ENCODE data around the gene OTX2. TPM values are rescaled to one million over a fixed set of nuclear protein-coding genes. Genes with fewer than 3 reads are reported as not detected.

The OTX2 gene
- total RNA-seq, 2 experiments from 2014 or later = not detected

GRCh38 chr14:56789955-56790354 is 20.3 kb downstream of the OTX2 start:
- Histone ChIP-seq H3K4me2 (ENCODE audit: low read length) (no peak overlapping the region), H3K4me3 (ENCODE audit: low read depth, low read length, poor library complexity, severe bottlenecking) (no peak overlapping the region), H3K27ac (ENCODE audit: low read depth, low read length, poor library complexity, severe bottlenecking) (no peak overlapping the region), H3K9me2 (ENCODE audit: insufficient read depth, low read length) (no peaks in the 10 kb centered on the region), H3K9me3 (ENCODE audit: low read length) (no peaks in the 10 kb centered on the region), H3K79me2 (ENCODE audit: insufficient read depth, low read depth, low read length) (no peaks in the 10 kb centered on the region), H4K20me1 (ENCODE audit: insufficient read depth, low read length) (no peaks in the 10 kb centered on the region), H2AFZ (ENCODE audit: low read length) (no peak overlapping the region), H3K36me3 (ENCODE audit: insufficient read depth, low read length) (no peaks in the 10 kb centered on the region), H3K4me1 (ENCODE audit: insufficient read depth, low read length, poor library complexity, severe bottlenecking) (no peaks in the 10 kb centered on the region)
- DNase-seq (ENCODE audit: low spot score) = no peak
- no TSS peak for BruUV-seq (replicated peaks)
- TF ChIP-seq EZH2phosphoT487 (IDR thresholded peaks at IDR 0.05; ENCODE audit: borderline replicate concordance, low read depth, low read length) = no peak
- TF ChIP-seq, protein P1, sequence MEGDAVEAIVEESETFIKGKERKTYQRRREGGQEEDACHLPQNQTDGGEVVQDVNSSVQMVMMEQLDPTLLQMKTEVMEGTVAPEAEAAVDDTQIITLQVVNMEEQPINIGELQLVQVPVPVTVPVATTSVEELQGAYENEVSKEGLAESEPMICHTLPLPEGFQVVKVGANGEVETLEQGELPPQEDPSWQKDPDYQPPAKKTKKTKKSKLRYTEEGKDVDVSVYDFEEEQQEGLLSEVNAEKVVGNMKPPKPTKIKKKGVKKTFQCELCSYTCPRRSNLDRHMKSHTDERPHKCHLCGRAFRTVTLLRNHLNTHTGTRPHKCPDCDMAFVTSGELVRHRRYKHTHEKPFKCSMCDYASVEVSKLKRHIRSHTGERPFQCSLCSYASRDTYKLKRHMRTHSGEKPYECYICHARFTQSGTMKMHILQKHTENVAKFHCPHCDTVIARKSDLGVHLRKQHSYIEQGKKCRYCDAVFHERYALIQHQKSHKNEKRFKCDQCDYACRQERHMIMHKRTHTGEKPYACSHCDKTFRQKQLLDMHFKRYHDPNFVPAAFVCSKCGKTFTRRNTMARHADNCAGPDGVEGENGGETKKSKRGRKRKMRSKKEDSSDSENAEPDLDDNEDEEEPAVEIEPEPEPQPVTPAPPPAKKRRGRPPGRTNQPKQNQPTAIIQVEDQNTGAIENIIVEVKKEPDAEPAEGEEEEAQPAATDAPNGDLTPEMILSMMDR (conservative IDR thresholded peaks at IDR 0.05; ENCODE audit: low read length) = no peak
- intact Hi-C loops (cut with micrococcal nuclease; ENCODE audit: unreplicated experiment) = no loop called here
- ChIA-PET CTCF (ENCODE audit: unreplicated experiment) (no interaction called here), POLR2A (no interaction called here)

DNA sequence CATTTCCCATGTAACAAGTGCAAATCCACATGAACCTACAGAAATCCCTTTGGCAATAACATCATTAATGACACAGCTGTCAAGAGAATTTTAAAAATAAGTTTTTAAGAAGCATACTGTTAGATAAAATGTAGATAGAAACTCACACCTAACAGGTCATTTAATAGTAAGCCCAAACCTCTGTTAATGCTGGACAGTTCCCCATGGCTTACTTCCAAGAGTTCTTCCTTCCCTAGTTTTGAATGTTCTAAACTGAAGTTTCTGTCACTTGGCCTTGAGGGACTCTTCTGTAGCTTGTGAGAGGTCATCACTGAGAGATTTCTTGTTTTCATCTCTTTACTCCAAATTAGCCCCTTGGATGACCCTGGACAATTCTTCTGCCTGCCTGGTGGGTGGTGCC is 22.7 kb downstream of the OTX2 start:
- Histone ChIP-seq H2AFZ (ENCODE audit: low read length) (no peak overlapping the region), H3K36me3 (ENCODE audit: insufficient read depth, low read length) (no peaks in the 10 kb centered on the region), H3K27ac (ENCODE audit: low read depth, low read length, poor library complexity, severe bottlenecking) (no peak overlapping the region), H3K4me1 (ENCODE audit: insufficient read depth, low read length, poor library complexity, severe bottlenecking) (no peaks in the 10 kb centered on the region), H3K4me3 (ENCODE audit: low read depth, low read length, poor library complexity, severe bottlenecking) (no peak overlapping the region), H3K9me2 (ENCODE audit: insufficient read depth, low read length) (no peaks in the 10 kb centered on the region), H4K20me1 (ENCODE audit: insufficient read depth, low read length) (no peaks in the 10 kb centered on the region), H3K4me2 (ENCODE audit: low read length) (no peak overlapping the region), H3K79me2 (ENCODE audit: insufficient read depth, low read depth, low read length) (no peaks in the 10 kb centered on the region), H3K9me3 (ENCODE audit: low read length) (no peaks in the 10 kb centered on the region)
- no peak for DNase-seq (ENCODE audit: low spot score)
- CTCF ChIA-PET (ENCODE audit: unreplicated experiment) = no interaction called here
- TF ChIP-seq, protein P1 (conservative IDR thresholded peaks at IDR 0.05; ENCODE audit: low read length) = no peak
- no peak for TF ChIP-seq EZH2phosphoT487 (IDR thresholded peaks at IDR 0.05; ENCODE audit: borderline replicate concordance, low read depth, low read length)
- POLR2A ChIA-PET = no interaction called here
- BruUV-seq (replicated peaks) = no TSS peak
- intact Hi-C loops (cut with micrococcal nuclease; ENCODE audit: unreplicated experiment) = no loop called here

GRCh38 chr14:56782711-56783110 is 27.6 kb downstream of the OTX2 start:
- H3K9me3 ChIP-seq (ENCODE audit: low read length) = no peaks in the 10 kb centered on the region
- POLR2A ChIA-PET = no interaction called here

More at GRCh38 chr14:56782711-56783110, 27.6 kb downstream of the OTX2 start:
- H3K4me2 ChIP-seq (ENCODE audit: low read length) = no peak overlapping the region
- H2AFZ ChIP-seq (ENCODE audit: low read length) = no peak overlapping the region
- H4K20me1 ChIP-seq (ENCODE audit: insufficient read depth, low read length) = no peaks in the 10 kb centered on the region
- DNase-seq (ENCODE audit: low spot score) = no peak
- no peaks in the 10 kb centered on the region for H3K9me2 ChIP-seq (ENCODE audit: insufficient read depth, low read length)
- no TSS peak for BruUV-seq (replicated peaks)
- H3K79me2 ChIP-seq (ENCODE audit: insufficient read depth, low read depth, low read length) = no peaks in the 10 kb centered on the region
- intact Hi-C loops (cut with micrococcal nuclease; ENCODE audit: unreplicated experiment) = no loop called here
- no peak overlapping the region for H3K4me3 ChIP-seq (ENCODE audit: low read depth, low read length, poor library complexity, severe bottlenecking)
- H3K36me3 ChIP-seq (ENCODE audit: insufficient read depth, low read length) = no peaks in the 10 kb centered on the region
- CTCF ChIA-PET (ENCODE audit: unreplicated experiment) = no interaction called here
- no peak overlapping the region for H3K27ac ChIP-seq (ENCODE audit: low read depth, low read length, poor library complexity, severe bottlenecking)
- TF ChIP-seq, protein P1 (conservative IDR thresholded peaks at IDR 0.05; ENCODE audit: low read length) = no peak
- TF ChIP-seq EZH2phosphoT487 (IDR thresholded peaks at IDR 0.05; ENCODE audit: borderline replicate concordance, low read depth, low read length) = no peak
- no peaks in the 10 kb centered on the region for H3K4me1 ChIP-seq (ENCODE audit: insufficient read depth, low read length, poor library complexity, severe bottlenecking)
